K562 (cell line): ENCODE data around the gene DPEP1. TPM values are rescaled to one million over a fixed set of nuclear protein-coding genes. Genes with fewer than 3 reads are reported as not detected.

Experiments
- ATAC-seq: fragments of 200-7000 bp; cut with Tn5 transposase; 3 replicates; pipeline ENCODE4 v1.9.1; 2020; ENCODE audit warnings: moderate library complexity
- BruUV-seq: library from RNA; stranded (reverse); fragments of 400-500 nt; replicated peaks from 2 replicates; lab custom pipeline; 2021; lab: Mats Ljungman, UMichigan
- CTCF ChIA-PET: fragments of 300-600 bp; formaldehyde crosslinking; extraction: SDS; loops from one replicate; lab custom pipeline; 2021; ENCODE audit warnings: low intra/inter-chr PET ratio; lab: Yijun Ruan, JAX
- POLR2A ChIA-PET: fragments of 300-600, 350-650 bp; sonication (Branson Sonifier 250); formaldehyde crosslinking; extraction: SDS; loops from one replicate; lab custom pipeline; 2021; ENCODE audit warnings: antibody characterized with exemption, inconsistent platforms; lab: Yijun Ruan, JAX
- DNase-seq, 4 experiments: peaks; one replicate each; pipeline versions ENCODE4 v3.0.0 to v3.0.0-alpha.2; 2011 to 2018; ENCODE audit warnings: low spot score in 3 of 4, mixed read lengths in 3 of 4; ENCODE audit errors: extremely low read depth in 1 of 4
- FAIRE-seq: peaks from 2 replicates; lab custom pipeline; 2011; peaks lifted over from hg19 to GRCh38; lab: Jason Lieb, UNC
- H2AFZ ChIP-seq: 2 replicates; pipeline ENCODE4 v1.6.0; 2011; ENCODE audit warnings: low read depth, low read length, control low read depth, inconsistent platforms
- H3K27ac ChIP-seq: fragments of 200-600 bp; 3 replicates; pipeline ENCODE4 v1.8.0; 2011; ENCODE audit warnings: low read depth, mild to moderate bottlenecking, control low read depth, inconsistent platforms, low read length, moderate library complexity, mixed read lengths; ENCODE audit errors: extremely low read depth
- H3K27me3 ChIP-seq, 2 experiments: fragments of 300-600 bp in 1 of 2; 2 replicates in 1 of 2; 3 replicates in 1 of 2; pipeline versions ENCODE4 v1.6.0 to v1.8.0; 2011; ENCODE audit warnings: inconsistent platforms in 2 of 2, low read length in 2 of 2, mild to moderate bottlenecking in 1 of 2, mixed read lengths in 1 of 2, moderate library complexity in 1 of 2; ENCODE audit not compliant: control insufficient read depth in 2 of 2, insufficient read depth in 2 of 2
- H3K36me3 ChIP-seq: fragments of 300-600 bp; 3 replicates; pipeline ENCODE4 v1.8.0; 2011; ENCODE audit warnings: mild to moderate bottlenecking, low read length, inconsistent platforms; ENCODE audit not compliant: control insufficient read depth, insufficient read depth
- H3K4me1 ChIP-seq, 2 experiments: fragments of 200-600 bp in 1 of 2; replicated peaks in 1 of 2; 2 replicates in 1 of 2; 3 replicates in 1 of 2; pipeline versions ENCODE4 v1.5.1 to v1.8.0; 2011; ENCODE audit warnings: inconsistent platforms in 2 of 2, low read length in 2 of 2, mild to moderate bottlenecking in 1 of 2, mixed read lengths in 1 of 2, moderate library complexity in 1 of 2; ENCODE audit not compliant: control insufficient read depth in 2 of 2, insufficient read depth in 2 of 2
- H3K4me2 ChIP-seq: 2 replicates; pipeline ENCODE4 v1.6.1; 2011; ENCODE audit warnings: low read length, control low read depth, inconsistent platforms, mixed read lengths; ENCODE audit not compliant: insufficient read depth
- H3K4me3 ChIP-seq: fragments of 200-600 bp; sonication (generic), shearing (Covaris generic); 2 replicates; pipeline ENCODE4 v1.5.1; 2016; ENCODE audit warnings: control low read depth, inconsistent platforms
- H3K79me2 ChIP-seq: fragments of 200-600 bp; 3 replicates; pipeline ENCODE4 v1.8.0; 2011; ENCODE audit warnings: low read length, inconsistent platforms; ENCODE audit not compliant: control insufficient read depth, insufficient read depth
- H3K9ac ChIP-seq, 2 experiments: 2 replicates each; pipeline versions ENCODE4 v1.6.0 to v1.6.1; 2011; ENCODE audit warnings: low read depth in 2 of 2, low read length in 2 of 2, control low read depth in 1 of 2, inconsistent platforms in 1 of 2, mild to moderate bottlenecking in 1 of 2, mixed read lengths in 1 of 2; ENCODE audit not compliant: insufficient read depth in 1 of 2
- H3K9me1 ChIP-seq: one replicate; pipeline ENCODE4 v1.6.0; 2011; ENCODE audit warnings: inconsistent platforms, mild to moderate bottlenecking, low read length, moderate library complexity; ENCODE audit not compliant: control insufficient read depth, insufficient read depth
- H3K9me3 ChIP-seq: replicated peaks from 2 replicates; pipeline ENCODE4 v1.5.1; 2011; ENCODE audit warnings: low read depth, low read length, inconsistent platforms; ENCODE audit not compliant: control insufficient read depth, insufficient read depth
- H4K20me1 ChIP-seq: replicated peaks from 2 replicates; pipeline ENCODE4 v1.6.1; 2011; ENCODE audit warnings: low read length, inconsistent platforms, mixed read lengths; ENCODE audit not compliant: control insufficient read depth, insufficient read depth
- ERF ChIP-seq: fragments of 450-650 bp; formaldehyde crosslinking; IDR thresholded peaks from 2 replicates; pipeline ENCODE4 v1.4.0; 2020; ENCODE audit warnings: mild to moderate bottlenecking, mixed read lengths
- GABPB2 ChIP-seq: fragments of 250-450 bp; sonication (Bioruptor Pico); conservative IDR thresholded peaks from 2 replicates; pipeline ENCODE4 v1.5.1; 2021; ENCODE audit warnings: mild to moderate bottlenecking
- GTF2E2 ChIP-seq: fragments of 200-800 bp; sonication (Bioruptor generic); IDR thresholded peaks from 2 replicates; pipeline ENCODE4 v1.6.1; 2016; ENCODE audit warnings: missing genetic modification characterization, missing compliant biosample characterization
- KHSRP ChIP-seq: fragments of 450-650 bp; IDR thresholded peaks from 2 replicates; pipeline ENCODE4 v1.6.1; 2017
- MED1 ChIP-seq: sonication (generic); formaldehyde crosslinking; IDR thresholded peaks from 2 replicates; pipeline ENCODE4 v1.8.1; 2023; ENCODE audit warnings: missing genetic modification reagents, borderline replicate concordance
- NCOA4 ChIP-seq: fragments of 450-650 bp; IDR thresholded peaks from 2 replicates; pipeline ENCODE4 v1.6.1; 2018; ENCODE audit warnings: mild to moderate bottlenecking; ENCODE audit not compliant: partially characterized antibody
- NUFIP1 ChIP-seq: fragments of 450-650 bp; IDR thresholded peaks from 2 replicates; pipeline ENCODE4 v1.6.1; 2018; ENCODE audit not compliant: partially characterized antibody
- STAT5A ChIP-seq: IDR thresholded peaks from 2 replicates; pipeline ENCODE4 v1.6.1; 2012; ENCODE audit warnings: low read length, inconsistent platforms, borderline replicate concordance
- WHSC1 ChIP-seq: IDR thresholded peaks from one replicate; pipeline ENCODE4 v1.6.1; 2012; ENCODE audit warnings: low read length, control low read depth, inconsistent platforms
- ZNF551 ChIP-seq: fragments of 250-450 bp; sonication (Bioruptor Pico); IDR thresholded peaks from 2 replicates; pipeline ENCODE4 v1.5.0; 2021; ENCODE audit warnings: mild to moderate bottlenecking, moderate library complexity
- whole genome bisulfite sequencing: fragments of 100-300 bp; shearing (Covaris generic); methylation state at CpG from one replicate; pipeline ENCODE4 v1.1.6; 2016; ENCODE audit warnings: low coverage, mixed read lengths; ENCODE audit not compliant: insufficient coverage; ENCODE audit errors: missing lambda C conversion rate; 5-methylcytosine and 5-hydroxymethylcytosine counted together
- in situ Hi-C: fragments of 300-500 bp; cut with MboI; formaldehyde crosslinking; loops from 4 replicates; pipeline ENCODE4 v1.15.0; 2018; ENCODE audit warnings: inconsistent platforms, mixed read lengths
- intact Hi-C: fragments of 100-400 bp; cut with micrococcal nuclease; formaldehyde crosslinking; loops from 2 replicates; pipeline ENCODE4 v1.14.2; 2022
- polyA plus RNA-seq, 8 experiments: library from polyadenylated mRNA; depleted of rRNA in 4 of 8; stranded (reverse) in 5 of 8; unstranded in 3 of 8; fragments of >200 nt; fragmentation: Nextera tagmentation in 2 of 8; fragmentation: Illumina TruSeq in 1 of 8; extraction: Ambion mirVana in 2 of 8; extraction: Trizol in 1 of 8; gene quantifications; 2 replicates each; pipeline versions ENCODE4 v1.2.1 to v1.2.3, GENCODE V29; 2011 to 2014; ENCODE audit warnings: inconsistent platforms in 1 of 8, missing spikeins in 1 of 8
- total RNA-seq, 7 experiments: library from RNA; depleted of rRNA in 6 of 7; stranded (reverse); fragments of >200 nt in 6 of 7; fragmentation: Illumina TruSeq in 2 of 7; extraction: Trizol in 2 of 7; gene quantifications; 2 replicates each; pipeline versions ENCODE4 v1.2.1 to v1.2.3, GENCODE V29; 2011 to 2021; ENCODE audit warnings: low replicate concordance in 1 of 7
- TF ChIP-seq, protein P1 (sequence below): fragments of 200-600 bp; sonication (generic); IDR thresholded peaks from one replicate; pipeline ENCODE4 v1.6.1; 2012; ENCODE audit warnings: mild to moderate bottlenecking, low read depth, low read length, inconsistent platforms

DPEP1 gene
- total and polyA plus RNA-seq, 9 of the 15 experiments (the other 6 are each of a cell fraction or from before 2014, with no cell fraction given) = 0.14 to 0.31 (median 0.20) TPM; not detected in 6

DNA sequence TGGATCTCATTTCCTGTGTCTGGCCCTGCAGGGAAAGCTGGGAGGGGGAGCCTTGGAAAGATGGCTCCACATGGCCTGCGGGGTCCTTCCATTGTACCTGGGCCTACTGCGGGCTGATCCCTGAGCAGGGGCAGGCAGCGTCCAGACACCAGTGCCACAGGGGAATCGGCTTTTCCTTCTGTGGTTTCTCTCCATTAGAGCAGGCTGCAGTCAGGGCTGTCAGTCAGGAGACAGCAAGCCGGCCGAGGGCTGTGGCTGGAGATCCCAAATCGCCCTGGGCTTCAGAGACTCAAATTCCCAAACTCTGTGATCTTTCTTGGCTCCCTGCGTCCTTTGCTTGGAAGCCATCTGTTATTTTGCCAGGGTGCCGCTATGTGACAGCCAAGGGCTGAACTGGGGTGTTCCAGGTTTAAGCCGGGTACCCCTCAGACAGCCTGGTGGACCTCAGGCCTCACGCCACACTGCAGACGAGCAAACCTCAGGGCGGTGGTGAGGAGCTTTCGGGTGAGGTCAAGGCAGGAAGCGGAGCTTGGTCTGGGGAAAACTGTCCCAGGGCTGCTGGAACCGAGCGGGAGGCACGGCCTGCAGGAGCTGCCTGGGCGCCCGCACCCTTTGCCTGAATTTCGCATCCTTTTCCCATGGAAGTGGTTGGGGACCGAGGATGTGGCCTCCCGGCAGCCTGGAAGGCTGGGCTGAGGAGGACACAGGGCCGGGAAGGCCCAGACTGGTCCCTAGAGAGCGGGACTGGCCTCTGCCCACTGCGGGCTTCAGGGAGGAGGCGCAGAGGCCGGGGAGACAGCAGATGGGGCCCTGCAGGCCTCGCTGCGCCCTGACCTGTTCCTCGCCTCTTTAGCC is 39.4 kb upstream of the DPEP1 start:
- ATAC-seq (peak; percentile 42), DNase-seq (no peak), FAIRE-seq (no peak)
- H3K9ac ChIP-seq = peak overlapping the region; percentile 71 to 98
- peaks cover 2% of the 10 kb centered on the region; the same call in 1 of the 2 replicates for H3K9me3 ChIP-seq
- intact Hi-C loops (loop anchor here (2.0 to 10.0 kb wide), 2 partner anchors 71 to 93 kb away; no protein-coding TSS in a partner anchor), in situ Hi-C loops (no loop called here)
- peaks cover 5 to 71% of the 10 kb centered on the region in 2 experiments for H3K4me1 ChIP-seq
- peak overlapping the region; percentile 72; the same call in 2 of the 3 replicates for H3K27ac ChIP-seq
- H3K9me1 ChIP-seq = peaks cover 4% of the 10 kb centered on the region
- no peaks in the 10 kb centered on the region for H4K20me1 ChIP-seq
- BruUV-seq = no TSS peak
- peak overlapping the region; percentile 57 for H3K4me3 ChIP-seq
- peaks cover 20% of the 10 kb centered on the region; the same call in 1 of the 3 replicates for H3K36me3 ChIP-seq
- peak overlapping the region; percentile 86 for H2AFZ ChIP-seq
- H3K79me2 ChIP-seq = peaks cover 26% of the 10 kb centered on the region
- POLR2A ChIA-PET = interaction anchor here (0.6 to 1.0 kb wide), 2 partner anchors 9 to 43 kb away, joined by 3 to 7 read pairs; no protein-coding TSS in a partner anchor
- CTCF ChIA-PET = interaction anchor here (0.6 to 1.6 kb wide), 4 partner anchors 67 to 459 kb away, joined by 3 to 8 read pairs (median 4); no protein-coding TSS in a partner anchor
- H3K4me2 ChIP-seq = peak overlapping the region; percentile 69
- H3K27me3 ChIP-seq = no peaks in the 10 kb centered on the region
- WGBS = 68% methylated on average over 18 of the region's 31 CpGs
- TF ChIP-seq KHSRP (no peak), WHSC1 (no peak), GABPB2 (CRISPR knock-in tag) (no peak), NCOA4 (no peak), NUFIP1 (no peak), ZNF551 (no peak), ERF (CRISPR knock-in tag) (no peak), MED1 (no peak), STAT5A (no peak), GTF2E2 (tag) (no peak)
- TF ChIP-seq, protein P1, sequence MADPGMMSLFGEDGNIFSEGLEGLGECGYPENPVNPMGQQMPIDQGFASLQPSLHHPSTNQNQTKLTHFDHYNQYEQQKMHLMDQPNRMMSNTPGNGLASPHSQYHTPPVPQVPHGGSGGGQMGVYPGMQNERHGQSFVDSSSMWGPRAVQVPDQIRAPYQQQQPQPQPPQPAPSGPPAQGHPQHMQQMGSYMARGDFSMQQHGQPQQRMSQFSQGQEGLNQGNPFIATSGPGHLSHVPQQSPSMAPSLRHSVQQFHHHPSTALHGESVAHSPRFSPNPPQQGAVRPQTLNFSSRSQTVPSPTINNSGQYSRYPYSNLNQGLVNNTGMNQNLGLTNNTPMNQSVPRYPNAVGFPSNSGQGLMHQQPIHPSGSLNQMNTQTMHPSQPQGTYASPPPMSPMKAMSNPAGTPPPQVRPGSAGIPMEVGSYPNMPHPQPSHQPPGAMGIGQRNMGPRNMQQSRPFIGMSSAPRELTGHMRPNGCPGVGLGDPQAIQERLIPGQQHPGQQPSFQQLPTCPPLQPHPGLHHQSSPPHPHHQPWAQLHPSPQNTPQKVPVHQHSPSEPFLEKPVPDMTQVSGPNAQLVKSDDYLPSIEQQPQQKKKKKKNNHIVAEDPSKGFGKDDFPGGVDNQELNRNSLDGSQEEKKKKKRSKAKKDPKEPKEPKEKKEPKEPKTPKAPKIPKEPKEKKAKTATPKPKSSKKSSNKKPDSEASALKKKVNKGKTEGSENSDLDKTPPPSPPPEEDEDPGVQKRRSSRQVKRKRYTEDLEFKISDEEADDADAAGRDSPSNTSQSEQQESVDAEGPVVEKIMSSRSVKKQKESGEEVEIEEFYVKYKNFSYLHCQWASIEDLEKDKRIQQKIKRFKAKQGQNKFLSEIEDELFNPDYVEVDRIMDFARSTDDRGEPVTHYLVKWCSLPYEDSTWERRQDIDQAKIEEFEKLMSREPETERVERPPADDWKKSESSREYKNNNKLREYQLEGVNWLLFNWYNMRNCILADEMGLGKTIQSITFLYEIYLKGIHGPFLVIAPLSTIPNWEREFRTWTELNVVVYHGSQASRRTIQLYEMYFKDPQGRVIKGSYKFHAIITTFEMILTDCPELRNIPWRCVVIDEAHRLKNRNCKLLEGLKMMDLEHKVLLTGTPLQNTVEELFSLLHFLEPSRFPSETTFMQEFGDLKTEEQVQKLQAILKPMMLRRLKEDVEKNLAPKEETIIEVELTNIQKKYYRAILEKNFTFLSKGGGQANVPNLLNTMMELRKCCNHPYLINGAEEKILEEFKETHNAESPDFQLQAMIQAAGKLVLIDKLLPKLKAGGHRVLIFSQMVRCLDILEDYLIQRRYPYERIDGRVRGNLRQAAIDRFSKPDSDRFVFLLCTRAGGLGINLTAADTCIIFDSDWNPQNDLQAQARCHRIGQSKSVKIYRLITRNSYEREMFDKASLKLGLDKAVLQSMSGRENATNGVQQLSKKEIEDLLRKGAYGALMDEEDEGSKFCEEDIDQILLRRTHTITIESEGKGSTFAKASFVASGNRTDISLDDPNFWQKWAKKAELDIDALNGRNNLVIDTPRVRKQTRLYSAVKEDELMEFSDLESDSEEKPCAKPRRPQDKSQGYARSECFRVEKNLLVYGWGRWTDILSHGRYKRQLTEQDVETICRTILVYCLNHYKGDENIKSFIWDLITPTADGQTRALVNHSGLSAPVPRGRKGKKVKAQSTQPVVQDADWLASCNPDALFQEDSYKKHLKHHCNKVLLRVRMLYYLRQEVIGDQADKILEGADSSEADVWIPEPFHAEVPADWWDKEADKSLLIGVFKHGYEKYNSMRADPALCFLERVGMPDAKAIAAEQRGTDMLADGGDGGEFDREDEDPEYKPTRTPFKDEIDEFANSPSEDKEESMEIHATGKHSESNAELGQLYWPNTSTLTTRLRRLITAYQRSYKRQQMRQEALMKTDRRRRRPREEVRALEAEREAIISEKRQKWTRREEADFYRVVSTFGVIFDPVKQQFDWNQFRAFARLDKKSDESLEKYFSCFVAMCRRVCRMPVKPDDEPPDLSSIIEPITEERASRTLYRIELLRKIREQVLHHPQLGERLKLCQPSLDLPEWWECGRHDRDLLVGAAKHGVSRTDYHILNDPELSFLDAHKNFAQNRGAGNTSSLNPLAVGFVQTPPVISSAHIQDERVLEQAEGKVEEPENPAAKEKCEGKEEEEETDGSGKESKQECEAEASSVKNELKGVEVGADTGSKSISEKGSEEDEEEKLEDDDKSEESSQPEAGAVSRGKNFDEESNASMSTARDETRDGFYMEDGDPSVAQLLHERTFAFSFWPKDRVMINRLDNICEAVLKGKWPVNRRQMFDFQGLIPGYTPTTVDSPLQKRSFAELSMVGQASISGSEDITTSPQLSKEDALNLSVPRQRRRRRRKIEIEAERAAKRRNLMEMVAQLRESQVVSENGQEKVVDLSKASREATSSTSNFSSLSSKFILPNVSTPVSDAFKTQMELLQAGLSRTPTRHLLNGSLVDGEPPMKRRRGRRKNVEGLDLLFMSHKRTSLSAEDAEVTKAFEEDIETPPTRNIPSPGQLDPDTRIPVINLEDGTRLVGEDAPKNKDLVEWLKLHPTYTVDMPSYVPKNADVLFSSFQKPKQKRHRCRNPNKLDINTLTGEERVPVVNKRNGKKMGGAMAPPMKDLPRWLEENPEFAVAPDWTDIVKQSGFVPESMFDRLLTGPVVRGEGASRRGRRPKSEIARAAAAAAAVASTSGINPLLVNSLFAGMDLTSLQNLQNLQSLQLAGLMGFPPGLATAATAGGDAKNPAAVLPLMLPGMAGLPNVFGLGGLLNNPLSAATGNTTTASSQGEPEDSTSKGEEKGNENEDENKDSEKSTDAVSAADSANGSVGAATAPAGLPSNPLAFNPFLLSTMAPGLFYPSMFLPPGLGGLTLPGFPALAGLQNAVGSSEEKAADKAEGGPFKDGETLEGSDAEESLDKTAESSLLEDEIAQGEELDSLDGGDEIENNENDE = no peak
